IMR-90 (cell line): ENCODE measurements around the gene CLEC16A. TPM values are rescaled to one million over a fixed set of nuclear protein-coding genes. Genes with fewer than 3 reads are reported as not detected.
A peak's percentile ranks its signal among the peaks of the same experiment; 100 is the strongest.

Source experiments
- ATAC-seq: fragments of 200-7000 bp; cut with Tn5 transposase; 2 replicates; pipeline ENCODE4 v1.9.1; 2020; ENCODE audit warnings: low read depth, mild to moderate bottlenecking, moderate library complexity
- BruUV-seq: library from RNA; stranded (reverse); fragments of 400-500 nt; replicated peaks from 2 replicates; lab custom pipeline; 2021; lab: Mats Ljungman, UMichigan
- CTCF ChIA-PET: fragments of 300-600 bp; formaldehyde crosslinking; extraction: SDS; loops from one replicate; lab custom pipeline; 2021; ENCODE audit warnings: antibody characterized with exemption; lab: Yijun Ruan, JAX
- POLR2A ChIA-PET: fragments of 300-600 bp; sonication (Branson Sonifier 250); formaldehyde crosslinking; loops from one replicate; lab custom pipeline; 2022; ENCODE audit warnings: antibody characterized with exemption; ENCODE audit not compliant: unreplicated experiment; lab: Charles Lee
- DNase-seq: peaks from one replicate; pipeline ENCODE4 v3.0.0; 2013
- H2AFZ ChIP-seq: replicated peaks from 2 replicates; pipeline ENCODE3; 2013; ENCODE audit warnings: low read length, mild to moderate bottlenecking; ENCODE audit not compliant: poor library complexity
- H2AK5ac ChIP-seq: 2 replicates; pipeline ENCODE4 v1.6.1; 2013; ENCODE audit warnings: low read depth, low read length, inconsistent platforms
- H2AK9ac ChIP-seq: replicated peaks from 2 replicates; pipeline ENCODE3; 2013; ENCODE audit warnings: mild to moderate bottlenecking, low read depth, low read length, moderate library complexity; ENCODE audit not compliant: poor library complexity
- H2BK120ac ChIP-seq: 2 replicates; pipeline ENCODE4 v1.6.1; 2013; ENCODE audit warnings: low read depth, low read length, inconsistent platforms
- H2BK15ac ChIP-seq: 3 replicates; pipeline ENCODE4 v1.6.1; 2013; ENCODE audit warnings: low read depth, low read length, inconsistent platforms
- H2BK20ac ChIP-seq: 2 replicates; pipeline ENCODE4 v1.6.1; 2013; ENCODE audit warnings: low read depth, mild to moderate bottlenecking, inconsistent platforms, low read length, moderate library complexity
- H2BK5ac ChIP-seq: 2 replicates; pipeline ENCODE4 v1.6.1; 2013; ENCODE audit warnings: mild to moderate bottlenecking, low read depth, low read length, inconsistent platforms; ENCODE audit not compliant: poor library complexity, severe bottlenecking
- H3K14ac ChIP-seq: replicated peaks from 2 replicates; pipeline ENCODE4 v1.6.1; 2013; ENCODE audit warnings: low read depth, low read length, inconsistent platforms
- H3K18ac ChIP-seq: 2 replicates; pipeline ENCODE4 v1.6.1; 2013; ENCODE audit warnings: low read depth, low read length, control low read depth
- H3K23ac ChIP-seq: 2 replicates; pipeline ENCODE4 v1.6.1; 2013; ENCODE audit warnings: low read depth, low read length, inconsistent platforms
- H3K27ac ChIP-seq: 2 replicates; pipeline ENCODE4 v1.5.1; 2013; ENCODE audit warnings: mild to moderate bottlenecking, control low read depth, low read length; ENCODE audit not compliant: insufficient read depth
- H3K27me3 ChIP-seq: 2 replicates; pipeline ENCODE4 v1.6.1; 2013; ENCODE audit warnings: low read length; ENCODE audit not compliant: control insufficient read depth, insufficient read depth
- H3K36me3 ChIP-seq: 2 replicates; pipeline ENCODE4 v1.6.1; 2013; ENCODE audit warnings: low read length, mixed read lengths; ENCODE audit not compliant: control insufficient read depth, insufficient read depth
- H3K4ac ChIP-seq: 2 replicates; pipeline ENCODE4 v1.6.1; 2013; ENCODE audit warnings: low read depth, low read length, inconsistent platforms
- H3K4me1 ChIP-seq: 2 replicates; pipeline ENCODE4 v1.6.1; 2013; ENCODE audit warnings: low read length, mixed read lengths; ENCODE audit not compliant: control insufficient read depth, insufficient read depth
- H3K4me2 ChIP-seq: 2 replicates; pipeline ENCODE4 v1.6.1; 2013; ENCODE audit warnings: low read depth, mild to moderate bottlenecking, control low read depth, low read length, moderate library complexity
- H3K4me3 ChIP-seq: 2 replicates; pipeline ENCODE4 v1.5.1; 2013; ENCODE audit warnings: low read depth, mild to moderate bottlenecking, control low read depth, low read length, moderate library complexity; ENCODE audit not compliant: insufficient read depth
- H3K56ac ChIP-seq: 2 replicates; pipeline ENCODE4 v1.6.1; 2013; ENCODE audit warnings: low read length, inconsistent platforms; ENCODE audit not compliant: insufficient read depth; ENCODE audit errors: extremely low read depth
- H3K79me1 ChIP-seq, 2 experiments: 2 replicates each; pipeline ENCODE4 v1.6.1; 2013; ENCODE audit warnings: low read length in 2 of 2, inconsistent platforms in 1 of 2, low read depth in 1 of 2
- H3K9ac ChIP-seq: 2 replicates; pipeline ENCODE4 v1.6.1; 2013; ENCODE audit warnings: low read depth, low read length, control low read depth
- H3K9me1 ChIP-seq: 2 replicates; pipeline ENCODE4 v1.6.1; 2013; ENCODE audit warnings: low read length, inconsistent platforms; ENCODE audit not compliant: insufficient read depth
- H3K9me3 ChIP-seq: 2 replicates; pipeline ENCODE4 v1.6.1; 2013; ENCODE audit warnings: low read length; ENCODE audit not compliant: control insufficient read depth, insufficient read depth
- H4K20me1 ChIP-seq: 2 replicates; pipeline ENCODE4 v1.6.1; 2013; ENCODE audit warnings: low read length, inconsistent platforms; ENCODE audit not compliant: insufficient read depth
- H4K5ac ChIP-seq: 2 replicates; pipeline ENCODE4 v1.6.1; 2013; ENCODE audit warnings: mild to moderate bottlenecking, low read depth, low read length, control low read depth
- H4K8ac ChIP-seq, 2 experiments: 2 replicates each; pipeline ENCODE4 v1.6.1; 2013; ENCODE audit warnings: low read depth in 2 of 2, low read length in 2 of 2, control low read depth in 1 of 2, inconsistent platforms in 1 of 2
- H4K91ac ChIP-seq: 2 replicates; pipeline ENCODE4 v1.6.1; 2013; ENCODE audit warnings: low read depth, low read length, inconsistent platforms; ENCODE audit not compliant: insufficient read depth
- BHLHE40 ChIP-seq: fragments of 150-350 bp; IDR thresholded peaks from 2 replicates; pipeline ENCODE4 v1.6.1; 2016; ENCODE audit warnings: mild to moderate bottlenecking, low read depth, low read length
- CEBPB ChIP-seq: IDR thresholded peaks from 2 replicates; pipeline ENCODE4 v1.6.1; 2012; ENCODE audit warnings: low read depth, low read length, improper control_type of control experiment
- CHD1 ChIP-seq: IDR thresholded peaks from 2 replicates; pipeline ENCODE4 v1.6.1; 2012; ENCODE audit warnings: low read depth, low read length, improper control_type of control experiment
- CTCF ChIP-seq: conservative IDR thresholded peaks from 2 replicates; pipeline ENCODE4 v1.5.1; 2012; ENCODE audit warnings: mild to moderate bottlenecking, low read depth, low read length, improper control_type of control experiment
- ELK1 ChIP-seq: fragments of 150-350 bp; IDR thresholded peaks from 2 replicates; pipeline ENCODE4 v1.6.1; 2016; ENCODE audit warnings: low read depth, mild to moderate bottlenecking, low read length, moderate library complexity, borderline replicate concordance
- FOS ChIP-seq: fragments of 150-350 bp; IDR thresholded peaks from 2 replicates; pipeline ENCODE4 v1.6.1; 2016; ENCODE audit warnings: low read depth, low read length
- MAZ ChIP-seq: IDR thresholded peaks from 2 replicates; pipeline ENCODE4 v1.6.1; 2012; ENCODE audit warnings: low read depth, mild to moderate bottlenecking, low read length, improper control_type of control experiment, moderate library complexity, borderline replicate concordance
- MXI1 ChIP-seq: IDR thresholded peaks from 2 replicates; pipeline ENCODE4 v1.6.1; 2012; ENCODE audit warnings: low read depth, mild to moderate bottlenecking, low read length, moderate library complexity, borderline replicate concordance
- NFE2L2 ChIP-seq: fragments of 150-350 bp; IDR thresholded peaks from 2 replicates; pipeline ENCODE4 v1.6.1; 2016; ENCODE audit warnings: low read depth, mild to moderate bottlenecking, low read length
- POLR2A ChIP-seq: IDR thresholded peaks from 2 replicates; pipeline ENCODE4 v1.6.1; 2012; ENCODE audit warnings: mild to moderate bottlenecking, low read depth, low read length
- RAD21 ChIP-seq: IDR thresholded peaks from 2 replicates; pipeline ENCODE4 v1.6.1; 2012; ENCODE audit warnings: low read length, improper control_type of control experiment
- RFX5 ChIP-seq: IDR thresholded peaks from 2 replicates; pipeline ENCODE4 v1.8.0; 2012; ENCODE audit warnings: low read depth, mild to moderate bottlenecking, low read length, moderate library complexity
- SMC3 ChIP-seq: fragments of 150-350 bp; IDR thresholded peaks from 2 replicates; pipeline ENCODE4 v1.6.1; 2016; ENCODE audit warnings: low read depth, mild to moderate bottlenecking, antibody characterized with exemption, low read length, moderate library complexity
- USF2 ChIP-seq: fragments of 150-350 bp; IDR thresholded peaks from 2 replicates; pipeline ENCODE4 v1.6.1; 2017; ENCODE audit warnings: mild to moderate bottlenecking, antibody characterized with exemption, low read length, low read depth
- WGBS, 2 experiments: methylation state at CpG; one replicate each; pipeline versions ENCODE4 v1.1.5 to v1.1.7; 2013; ENCODE audit warnings: missing lambda C conversion rate in 2 of 2; ENCODE audit not compliant: insufficient read length in 1 of 2; ENCODE audit errors: extremely low coverage in 2 of 2; 5-methylcytosine and 5-hydroxymethylcytosine counted together
- dilution Hi-C: fragments of 300-500 bp; cut with HindIII; formaldehyde crosslinking; loops from one replicate; pipeline ENCODE4 v1.14.3; 2018; ENCODE audit warnings: low sequenced_read_pairs; ENCODE audit not compliant: unreplicated experiment
- in situ Hi-C: fragments of 300-500 bp; cut with MboI; formaldehyde crosslinking; loops from 3 replicates; pipeline ENCODE4 v1.14.3; 2019; ENCODE audit warnings: low sequenced_read_pairs, inconsistent platforms, mixed read lengths
- intact Hi-C: fragments of 100-400 bp; cut with micrococcal nuclease; formaldehyde crosslinking; loops from 2 replicates; pipeline ENCODE4 v1.10.0; 2022
- polyA plus RNA-seq, 3 experiments: library from polyadenylated mRNA; depleted of rRNA; stranded (reverse); fragments of >200 nt; gene quantifications; 2 replicates each; pipeline ENCODE4 v1.2.3, GENCODE V29; 2012; ENCODE audit warnings: low replicate concordance in 1 of 3
- total RNA-seq: library from RNA; depleted of rRNA; stranded (reverse); fragments of >200 nt; gene quantifications from 2 replicates; pipeline ENCODE4 v1.2.3, GENCODE V29; 2012

Gene CLEC16A
- total and polyA plus RNA-seq, 2 of the 4 experiments (the other 2 are of a cell fraction): 15.9 to 16.5 TPM

- intact Hi-C loops (no loop called here), dilution Hi-C loops (no loop called here), in situ Hi-C loops (loop anchor here (10.0 kb wide), 1 partner anchor 114 kb away; no protein-coding TSS in a partner anchor)
- peak overlapping the region; percentile 95 for H2AK5ac ChIP-seq
- H3K4me3 ChIP-seq: no peak overlapping the region
- H2BK15ac ChIP-seq: peak overlapping the region; percentile 79; the same call in 2 of the 3 replicates
- H3K9me1 ChIP-seq: peaks cover 34% of the 10 kb centered on the region
- peak overlapping the region; percentile 47; the same call in 1 of the 2 replicates for H3K27ac ChIP-seq
- H2AFZ ChIP-seq: peak overlapping the region; percentile 15
- ChIA-PET POLR2A (no interaction called here), CTCF (no interaction called here)
- peak overlapping the region; percentile 19 for H2AK9ac ChIP-seq
- peak overlapping the region; percentile 54 for H4K5ac ChIP-seq
- H4K8ac ChIP-seq: peak overlapping the region; percentile 29 to 65; a peak in 2 of 4 replicates
- H4K20me1 ChIP-seq: no peaks in the 10 kb centered on the region
- peak overlapping the region; percentile 97 for H2BK120ac ChIP-seq
- H3K79me1 ChIP-seq: peaks cover 4 to 44% of the 10 kb centered on the region in 2 experiments; a peak in 3 of 4 replicates
- H2BK20ac ChIP-seq: peak overlapping the region; percentile 95; the same call in 1 of the 2 replicates
- no peaks in the 10 kb centered on the region for H3K36me3 ChIP-seq
- peak overlapping the region; percentile 49 for H3K18ac ChIP-seq
- BruUV-seq: no TSS peak
- no peak for ATAC-seq
- no peaks in the 10 kb centered on the region for H3K27me3 ChIP-seq
- H3K9me3 ChIP-seq: no peaks in the 10 kb centered on the region
- H4K91ac ChIP-seq: peak overlapping the region; percentile 77
- no peak overlapping the region for H3K9ac ChIP-seq
- no peak overlapping the region for H3K4me2 ChIP-seq
- H3K4me1 ChIP-seq: peaks cover 52% of the 10 kb centered on the region
- peak overlapping the region; percentile 26; the same call in 1 of the 2 replicates for H3K23ac ChIP-seq
- DNase-seq: no peak
- no peak overlapping the region for H2BK5ac ChIP-seq
- H3K4ac ChIP-seq: peak overlapping the region; percentile 92
- H3K56ac ChIP-seq: no peak overlapping the region
- 100% methylated on average over 3 of the region's 17 CpGs; no CpG with 5 or more reads in 1 of the 2 experiments for WGBS, 2 experiments
- H3K14ac ChIP-seq: peak overlapping the region; percentile 51; the same call in 1 of the 2 replicates
- no peak for TF ChIP-seq MAZ
- no peak for TF ChIP-seq SMC3
- TF ChIP-seq NFE2L2: no peak
- TF ChIP-seq POLR2A: no peak
- no peak for TF ChIP-seq RAD21
- no peak for TF ChIP-seq FOS
- no peak for TF ChIP-seq RFX5
- no peak for TF ChIP-seq USF2
- no peak for TF ChIP-seq ELK1
- no peak for TF ChIP-seq CHD1
- TF ChIP-seq CEBPB: no peak
- TF ChIP-seq BHLHE40: no peak
- TF ChIP-seq MXI1: no peak
- no peak for TF ChIP-seq CTCF
Observed at GRCh38 chr16:11098601-11099390, 154.4 kb downstream of the CLEC16A start.
